ENCODE data around the gene STAT2. TPM values are rescaled to one million over a fixed set of nuclear protein-coding genes. Genes with fewer than 3 reads are reported as not detected.

Gene STAT2
- total and polyA plus RNA-seq, 10 of the 15 experiments (the other 5 are each of a cell fraction or from before 2014, with no cell fraction given): 16.9 to 106 (median 77.9) TPM

DNA sequence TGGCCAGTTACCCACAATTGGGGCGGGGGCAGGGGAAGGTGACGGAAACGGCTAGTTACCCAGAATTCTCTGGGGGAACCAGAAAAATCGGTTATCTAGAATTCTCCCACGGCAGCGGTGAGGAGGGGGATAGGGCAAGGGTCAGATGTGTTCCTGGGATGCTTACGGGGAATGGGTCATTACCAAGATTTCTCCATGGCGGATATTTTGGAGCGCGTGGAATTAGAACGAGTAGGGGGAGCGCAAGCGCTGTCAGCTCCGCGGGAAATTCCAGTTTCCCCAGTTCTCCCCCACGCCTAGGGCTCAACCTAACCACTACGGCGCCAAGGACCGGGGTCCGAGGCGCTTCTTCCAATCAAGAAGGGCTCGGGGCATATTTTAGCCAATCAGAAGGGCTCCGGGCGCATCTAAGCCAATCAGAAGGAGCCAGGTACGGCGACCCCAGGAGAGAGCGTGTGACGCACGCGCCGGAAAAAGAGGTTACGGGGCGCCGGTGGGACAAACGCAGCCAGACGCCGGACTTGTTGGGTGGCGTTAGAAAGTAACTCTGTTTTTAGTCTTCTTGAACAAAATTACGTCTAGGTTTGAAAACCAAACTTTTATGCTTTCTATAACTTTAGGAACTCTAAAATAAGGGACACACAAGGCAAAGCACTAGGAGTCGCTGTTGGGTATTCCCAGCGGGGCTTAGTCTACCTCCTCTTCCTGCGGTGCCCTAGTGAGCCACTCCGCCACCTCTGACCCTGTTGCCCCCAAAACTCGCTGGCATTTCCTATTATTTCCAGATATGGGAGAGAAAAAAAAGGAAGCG lies 26.0 kb downstream of the STAT2 start, which contains the start of gene PAN2 (continued):
- no peak; the same call in none of the 2 replicates for TF ChIP-seq POLR2AphosphoS2 (IDR thresholded peaks at IDR 0.05; ENCODE audit: low read depth, low read length)
- no peak for TF ChIP-seq ZZZ3 (IDR thresholded peaks at IDR 0.05; ENCODE audit: control insufficient read depth, insufficient read length, low read depth)
- TF ChIP-seq, protein P1, sequence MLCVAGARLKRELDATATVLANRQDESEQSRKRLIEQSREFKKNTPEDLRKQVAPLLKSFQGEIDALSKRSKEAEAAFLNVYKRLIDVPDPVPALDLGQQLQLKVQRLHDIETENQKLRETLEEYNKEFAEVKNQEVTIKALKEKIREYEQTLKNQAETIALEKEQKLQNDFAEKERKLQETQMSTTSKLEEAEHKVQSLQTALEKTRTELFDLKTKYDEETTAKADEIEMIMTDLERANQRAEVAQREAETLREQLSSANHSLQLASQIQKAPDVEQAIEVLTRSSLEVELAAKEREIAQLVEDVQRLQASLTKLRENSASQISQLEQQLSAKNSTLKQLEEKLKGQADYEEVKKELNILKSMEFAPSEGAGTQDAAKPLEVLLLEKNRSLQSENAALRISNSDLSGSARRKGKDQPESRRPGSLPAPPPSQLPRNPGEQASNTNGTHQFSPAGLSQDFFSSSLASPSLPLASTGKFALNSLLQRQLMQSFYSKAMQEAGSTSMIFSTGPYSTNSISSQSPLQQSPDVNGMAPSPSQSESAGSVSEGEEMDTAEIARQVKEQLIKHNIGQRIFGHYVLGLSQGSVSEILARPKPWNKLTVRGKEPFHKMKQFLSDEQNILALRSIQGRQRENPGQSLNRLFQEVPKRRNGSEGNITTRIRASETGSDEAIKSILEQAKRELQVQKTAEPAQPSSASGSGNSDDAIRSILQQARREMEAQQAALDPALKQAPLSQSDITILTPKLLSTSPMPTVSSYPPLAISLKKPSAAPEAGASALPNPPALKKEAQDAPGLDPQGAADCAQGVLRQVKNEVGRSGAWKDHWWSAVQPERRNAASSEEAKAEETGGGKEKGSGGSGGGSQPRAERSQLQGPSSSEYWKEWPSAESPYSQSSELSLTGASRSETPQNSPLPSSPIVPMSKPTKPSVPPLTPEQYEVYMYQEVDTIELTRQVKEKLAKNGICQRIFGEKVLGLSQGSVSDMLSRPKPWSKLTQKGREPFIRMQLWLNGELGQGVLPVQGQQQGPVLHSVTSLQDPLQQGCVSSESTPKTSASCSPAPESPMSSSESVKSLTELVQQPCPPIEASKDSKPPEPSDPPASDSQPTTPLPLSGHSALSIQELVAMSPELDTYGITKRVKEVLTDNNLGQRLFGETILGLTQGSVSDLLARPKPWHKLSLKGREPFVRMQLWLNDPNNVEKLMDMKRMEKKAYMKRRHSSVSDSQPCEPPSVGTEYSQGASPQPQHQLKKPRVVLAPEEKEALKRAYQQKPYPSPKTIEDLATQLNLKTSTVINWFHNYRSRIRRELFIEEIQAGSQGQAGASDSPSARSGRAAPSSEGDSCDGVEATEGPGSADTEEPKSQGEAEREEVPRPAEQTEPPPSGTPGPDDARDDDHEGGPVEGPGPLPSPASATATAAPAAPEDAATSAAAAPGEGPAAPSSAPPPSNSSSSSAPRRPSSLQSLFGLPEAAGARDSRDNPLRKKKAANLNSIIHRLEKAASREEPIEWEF (IDR thresholded peaks at IDR 0.05; ENCODE audit: insufficient replicate concordance, low read depth, low read length): no peak
- TF ChIP-seq, protein P2, sequence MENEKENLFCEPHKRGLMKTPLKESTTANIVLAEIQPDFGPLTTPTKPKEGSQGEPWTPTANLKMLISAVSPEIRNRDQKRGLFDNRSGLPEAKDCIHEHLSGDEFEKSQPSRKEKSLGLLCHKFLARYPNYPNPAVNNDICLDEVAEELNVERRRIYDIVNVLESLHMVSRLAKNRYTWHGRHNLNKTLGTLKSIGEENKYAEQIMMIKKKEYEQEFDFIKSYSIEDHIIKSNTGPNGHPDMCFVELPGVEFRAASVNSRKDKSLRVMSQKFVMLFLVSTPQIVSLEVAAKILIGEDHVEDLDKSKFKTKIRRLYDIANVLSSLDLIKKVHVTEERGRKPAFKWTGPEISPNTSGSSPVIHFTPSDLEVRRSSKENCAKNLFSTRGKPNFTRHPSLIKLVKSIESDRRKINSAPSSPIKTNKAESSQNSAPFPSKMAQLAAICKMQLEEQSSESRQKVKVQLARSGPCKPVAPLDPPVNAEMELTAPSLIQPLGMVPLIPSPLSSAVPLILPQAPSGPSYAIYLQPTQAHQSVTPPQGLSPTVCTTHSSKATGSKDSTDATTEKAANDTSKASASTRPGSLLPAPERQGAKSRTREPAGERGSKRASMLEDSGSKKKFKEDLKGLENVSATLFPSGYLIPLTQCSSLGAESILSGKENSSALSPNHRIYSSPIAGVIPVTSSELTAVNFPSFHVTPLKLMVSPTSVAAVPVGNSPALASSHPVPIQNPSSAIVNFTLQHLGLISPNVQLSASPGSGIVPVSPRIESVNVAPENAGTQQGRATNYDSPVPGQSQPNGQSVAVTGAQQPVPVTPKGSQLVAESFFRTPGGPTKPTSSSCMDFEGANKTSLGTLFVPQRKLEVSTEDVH (IDR thresholded peaks at IDR 0.05; ENCODE audit: low read depth, partially characterized antibody): peak; percentile 80
- TF ChIP-seq ZNF384 (IDR thresholded peaks at IDR 0.05; ENCODE audit: borderline replicate concordance, low read depth, low read length): no peak
- TF ChIP-seq ZSCAN29 (IDR thresholded peaks at IDR 0.05): no peak
- TF ChIP-seq BRCA1 (IDR thresholded peaks at IDR 0.05; ENCODE audit: low read depth, low read length): no peak
- TF ChIP-seq, protein P3, sequence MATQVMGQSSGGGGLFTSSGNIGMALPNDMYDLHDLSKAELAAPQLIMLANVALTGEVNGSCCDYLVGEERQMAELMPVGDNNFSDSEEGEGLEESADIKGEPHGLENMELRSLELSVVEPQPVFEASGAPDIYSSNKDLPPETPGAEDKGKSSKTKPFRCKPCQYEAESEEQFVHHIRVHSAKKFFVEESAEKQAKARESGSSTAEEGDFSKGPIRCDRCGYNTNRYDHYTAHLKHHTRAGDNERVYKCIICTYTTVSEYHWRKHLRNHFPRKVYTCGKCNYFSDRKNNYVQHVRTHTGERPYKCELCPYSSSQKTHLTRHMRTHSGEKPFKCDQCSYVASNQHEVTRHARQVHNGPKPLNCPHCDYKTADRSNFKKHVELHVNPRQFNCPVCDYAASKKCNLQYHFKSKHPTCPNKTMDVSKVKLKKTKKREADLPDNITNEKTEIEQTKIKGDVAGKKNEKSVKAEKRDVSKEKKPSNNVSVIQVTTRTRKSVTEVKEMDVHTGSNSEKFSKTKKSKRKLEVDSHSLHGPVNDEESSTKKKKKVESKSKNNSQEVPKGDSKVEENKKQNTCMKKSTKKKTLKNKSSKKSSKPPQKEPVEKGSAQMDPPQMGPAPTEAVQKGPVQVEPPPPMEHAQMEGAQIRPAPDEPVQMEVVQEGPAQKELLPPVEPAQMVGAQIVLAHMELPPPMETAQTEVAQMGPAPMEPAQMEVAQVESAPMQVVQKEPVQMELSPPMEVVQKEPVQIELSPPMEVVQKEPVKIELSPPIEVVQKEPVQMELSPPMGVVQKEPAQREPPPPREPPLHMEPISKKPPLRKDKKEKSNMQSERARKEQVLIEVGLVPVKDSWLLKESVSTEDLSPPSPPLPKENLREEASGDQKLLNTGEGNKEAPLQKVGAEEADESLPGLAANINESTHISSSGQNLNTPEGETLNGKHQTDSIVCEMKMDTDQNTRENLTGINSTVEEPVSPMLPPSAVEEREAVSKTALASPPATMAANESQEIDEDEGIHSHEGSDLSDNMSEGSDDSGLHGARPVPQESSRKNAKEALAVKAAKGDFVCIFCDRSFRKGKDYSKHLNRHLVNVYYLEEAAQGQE (IDR thresholded peaks at IDR 0.05; ENCODE audit: low read depth, low read length): no peak
- TF ChIP-seq, protein P4, sequence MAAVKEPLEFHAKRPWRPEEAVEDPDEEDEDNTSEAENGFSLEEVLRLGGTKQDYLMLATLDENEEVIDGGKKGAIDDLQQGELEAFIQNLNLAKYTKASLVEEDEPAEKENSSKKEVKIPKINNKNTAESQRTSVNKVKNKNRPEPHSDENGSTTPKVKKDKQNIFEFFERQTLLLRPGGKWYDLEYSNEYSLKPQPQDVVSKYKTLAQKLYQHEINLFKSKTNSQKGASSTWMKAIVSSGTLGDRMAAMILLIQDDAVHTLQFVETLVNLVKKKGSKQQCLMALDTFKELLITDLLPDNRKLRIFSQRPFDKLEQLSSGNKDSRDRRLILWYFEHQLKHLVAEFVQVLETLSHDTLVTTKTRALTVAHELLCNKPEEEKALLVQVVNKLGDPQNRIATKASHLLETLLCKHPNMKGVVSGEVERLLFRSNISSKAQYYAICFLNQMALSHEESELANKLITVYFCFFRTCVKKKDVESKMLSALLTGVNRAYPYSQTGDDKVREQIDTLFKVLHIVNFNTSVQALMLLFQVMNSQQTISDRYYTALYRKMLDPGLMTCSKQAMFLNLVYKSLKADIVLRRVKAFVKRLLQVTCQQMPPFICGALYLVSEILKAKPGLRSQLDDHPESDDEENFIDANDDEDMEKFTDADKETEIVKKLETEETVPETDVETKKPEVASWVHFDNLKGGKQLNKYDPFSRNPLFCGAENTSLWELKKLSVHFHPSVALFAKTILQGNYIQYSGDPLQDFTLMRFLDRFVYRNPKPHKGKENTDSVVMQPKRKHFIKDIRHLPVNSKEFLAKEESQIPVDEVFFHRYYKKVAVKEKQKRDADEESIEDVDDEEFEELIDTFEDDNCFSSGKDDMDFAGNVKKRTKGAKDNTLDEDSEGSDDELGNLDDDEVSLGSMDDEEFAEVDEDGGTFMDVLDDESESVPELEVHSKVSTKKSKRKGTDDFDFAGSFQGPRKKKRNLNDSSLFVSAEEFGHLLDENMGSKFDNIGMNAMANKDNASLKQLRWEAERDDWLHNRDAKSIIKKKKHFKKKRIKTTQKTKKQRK (IDR thresholded peaks at IDR 0.05; ENCODE audit: low read depth, low read length): no peak
- TF ChIP-seq SUPT20H (IDR thresholded peaks at IDR 0.05; ENCODE audit: borderline replicate concordance, control insufficient read depth, low read depth, low read length): no peak
- TF ChIP-seq SMC3 (IDR thresholded peaks at IDR 0.05; ENCODE audit: borderline replicate concordance, low read length): no peak
- TF ChIP-seq BMI1 (IDR thresholded peaks at IDR 0.05; ENCODE audit: borderline replicate concordance): no peak
- TF ChIP-seq FOXK2 (IDR thresholded peaks at IDR 0.05): peak; percentile 91

Data from GM12878 (cell line).